ES-I3 (cell line): ENCODE measurements around the gene KLHL17.
A peak's percentile ranks its signal among the peaks of the same experiment; 100 is the strongest.

Experiments used
- H3K36me3 ChIP-seq: 2 replicates; pipeline ENCODE4 v1.6.1; 2013; ENCODE audit warnings: mild to moderate bottlenecking, low read length, control low read depth, moderate library complexity; ENCODE audit not compliant: insufficient read depth
- H3K4me1 ChIP-seq: 2 replicates; pipeline ENCODE4 v1.6.1; 2013; ENCODE audit warnings: mild to moderate bottlenecking, control low read depth, low read length; ENCODE audit not compliant: insufficient read depth
- H3K9ac ChIP-seq: 2 replicates; pipeline ENCODE4 v1.6.1; 2013; ENCODE audit warnings: low read depth, mild to moderate bottlenecking, low read length, moderate library complexity
- H3K9me3 ChIP-seq: 2 replicates; pipeline ENCODE4 v1.6.1; 2013; ENCODE audit warnings: mild to moderate bottlenecking, low read length, moderate library complexity; ENCODE audit not compliant: control insufficient read depth, insufficient read depth

KLHL17 gene

GRCh38 chr1:959731-960362 is 537 bp upstream of the KLHL17 start:
- H3K9ac ChIP-seq, result peak overlapping the region; percentile 62; the same call in 1 of the 2 replicates
- H3K4me1 ChIP-seq, result no peaks in the 10 kb centered on the region
- H3K36me3 ChIP-seq, result peaks cover 4% of the 10 kb centered on the region; the same call in 1 of the 2 replicates
- no peaks in the 10 kb centered on the region for H3K9me3 ChIP-seq

DNA sequence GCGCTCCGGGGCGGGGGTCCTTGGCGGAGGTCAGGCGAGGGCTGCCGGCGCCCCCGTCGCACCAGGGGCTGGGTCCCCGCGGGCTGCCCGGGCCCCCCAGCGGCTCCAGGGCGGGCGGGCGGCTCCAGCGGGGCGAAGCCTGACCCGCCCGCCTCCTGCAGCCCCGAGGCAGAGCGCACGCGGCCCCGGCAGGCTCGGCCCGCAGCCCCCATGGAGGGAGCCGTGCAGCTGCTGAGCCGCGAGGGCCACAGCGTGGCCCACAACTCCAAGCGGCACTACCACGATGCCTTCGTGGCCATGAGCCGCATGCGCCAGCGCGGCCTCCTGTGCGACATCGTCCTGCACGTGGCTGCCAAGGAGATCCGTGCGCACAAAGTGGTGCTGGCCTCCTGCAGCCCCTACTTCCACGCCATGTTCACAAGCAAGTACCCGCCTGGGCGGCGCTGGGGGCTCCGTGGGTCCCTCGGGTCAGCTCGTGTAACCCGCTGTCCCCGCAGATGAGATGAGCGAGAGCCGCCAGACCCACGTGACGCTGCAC is 817 bp downstream of the KLHL17 start:
- no peaks in the 10 kb centered on the region; the same call in 1 of the 2 replicates for H3K4me1 ChIP-seq
- peak overlapping the region; percentile 62; the same call in 1 of the 2 replicates for H3K9ac ChIP-seq

GRCh38 chr1:962381-963300 is 2.3 kb downstream of the KLHL17 start:
- H3K9ac ChIP-seq, result no peak overlapping the region
- no peaks in the 10 kb centered on the region; the same call in 1 of the 2 replicates for H3K4me1 ChIP-seq
- no peaks in the 10 kb centered on the region for H3K36me3 ChIP-seq
- H3K9me3 ChIP-seq, result no peaks in the 10 kb centered on the region

More for the DNA sequence above, 817 bp downstream of the KLHL17 start:
- H3K9me3 ChIP-seq, result no peaks in the 10 kb centered on the region
- H3K36me3 ChIP-seq, result no peaks in the 10 kb centered on the region; the same call in 1 of the 2 replicates

DNA sequence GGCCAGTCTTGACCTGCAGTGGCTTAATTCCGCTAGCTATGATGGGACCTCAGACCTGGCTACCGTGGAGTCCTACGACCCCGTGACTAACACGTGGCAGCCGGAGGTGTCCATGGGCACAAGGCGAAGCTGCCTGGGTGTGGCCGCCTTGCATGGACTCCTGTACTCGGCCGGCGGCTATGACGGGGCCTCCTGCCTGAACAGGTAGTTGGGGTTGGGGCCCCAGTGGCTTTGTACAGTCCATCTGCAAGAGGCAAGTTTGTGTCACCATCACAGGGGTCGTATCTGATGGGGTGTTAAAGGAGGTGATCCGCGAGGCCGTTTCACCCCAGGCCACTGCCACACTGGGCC is 2.9 kb downstream of the KLHL17 start:
- no peaks in the 10 kb centered on the region for H3K9me3 ChIP-seq
- H3K36me3 ChIP-seq, result no peaks in the 10 kb centered on the region
- no peak overlapping the region for H3K9ac ChIP-seq
- H3K4me1 ChIP-seq, result no peaks in the 10 kb centered on the region; the same call in 1 of the 2 replicates

- H3K4me1 ChIP-seq, result no peaks in the 10 kb centered on the region; the same call in 1 of the 2 replicates
- no peaks in the 10 kb centered on the region for H3K36me3 ChIP-seq
- no peak overlapping the region for H3K9ac ChIP-seq
- no peaks in the 10 kb centered on the region for H3K9me3 ChIP-seq
Measured at GRCh38 chr1:963746-964525, 3.6 kb downstream of the KLHL17 start.

GRCh38 chr1:964691-965525 is 4.5 kb downstream of the KLHL17 start:
- Histone ChIP-seq H3K4me1 (no peaks in the 10 kb centered on the region; the same call in 1 of the 2 replicates), H3K9ac (no peak overlapping the region), H3K9me3 (no peaks in the 10 kb centered on the region)

GRCh38 chr1:965526-966134 is 5.2 kb downstream of the KLHL17 start:
- Histone ChIP-seq H3K36me3 (no peaks in the 10 kb centered on the region), H3K9me3 (no peaks in the 10 kb centered on the region), H3K9ac (peak overlapping the region; percentile 75; the same call in 1 of the 2 replicates), H3K4me1 (no peaks in the 10 kb centered on the region; the same call in 1 of the 2 replicates)

More at GRCh38 chr1:964691-965525, 4.5 kb downstream of the KLHL17 start:
- no peaks in the 10 kb centered on the region for H3K36me3 ChIP-seq

DNA sequence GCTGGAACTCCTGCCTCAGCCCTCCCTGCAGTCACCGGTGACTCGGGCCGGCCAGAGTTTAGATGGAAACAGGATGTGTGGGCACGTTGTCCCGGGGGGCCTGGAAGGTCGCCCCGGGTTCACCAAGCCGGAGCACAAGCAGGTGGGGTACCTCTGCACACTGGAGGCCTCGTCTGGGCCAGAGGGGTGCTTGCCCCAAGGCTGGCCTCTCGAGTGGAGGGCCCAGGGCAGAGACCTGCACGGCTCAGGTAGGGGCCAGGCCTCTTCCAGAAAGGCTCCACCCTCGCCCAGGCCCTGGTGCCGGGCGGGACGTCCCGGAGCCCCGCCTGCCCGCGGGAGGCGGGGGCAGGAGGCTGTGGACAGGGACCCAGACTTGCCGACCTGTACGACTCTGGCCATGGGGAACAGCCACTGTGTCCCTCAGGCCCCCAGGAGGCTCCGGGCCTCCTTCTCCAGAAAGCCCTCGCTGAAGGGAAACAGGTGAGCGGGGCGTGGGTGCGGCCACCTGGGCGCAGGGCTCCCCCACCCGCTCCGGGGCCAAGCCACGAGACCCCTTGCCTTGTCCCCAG is 5.8 kb downstream of the KLHL17 start, which contains the start of gene PLEKHN1:
TSS of gene PLEKHN1 (plus strand) at position 348 of the 569 bp plus-strand sequence. CDS start at position 398, 50 bp downstream.
- peak within 1 kb of the TSS; percentile 75 for H3K9ac ChIP-seq

GRCh38 chr1:966704-967300 is 6.4 kb downstream of the KLHL17 start:
- no peaks in the 10 kb centered on the region; the same call in 1 of the 2 replicates for H3K4me1 ChIP-seq
- H3K9me3 ChIP-seq, result no peaks in the 10 kb centered on the region
- no peaks in the 10 kb centered on the region for H3K36me3 ChIP-seq
- H3K9ac ChIP-seq, result peak overlapping the region; percentile 75

More for the DNA sequence above, 5.8 kb downstream of the KLHL17 start, which contains the start of gene PLEKHN1:
- Histone ChIP-seq H3K9me3 (no peaks in the 10 kb centered on the region), H3K36me3 (no peaks in the 10 kb centered on the region), H3K4me1 (no peaks in the 10 kb centered on the region; the same call in 1 of the 2 replicates)

DNA sequence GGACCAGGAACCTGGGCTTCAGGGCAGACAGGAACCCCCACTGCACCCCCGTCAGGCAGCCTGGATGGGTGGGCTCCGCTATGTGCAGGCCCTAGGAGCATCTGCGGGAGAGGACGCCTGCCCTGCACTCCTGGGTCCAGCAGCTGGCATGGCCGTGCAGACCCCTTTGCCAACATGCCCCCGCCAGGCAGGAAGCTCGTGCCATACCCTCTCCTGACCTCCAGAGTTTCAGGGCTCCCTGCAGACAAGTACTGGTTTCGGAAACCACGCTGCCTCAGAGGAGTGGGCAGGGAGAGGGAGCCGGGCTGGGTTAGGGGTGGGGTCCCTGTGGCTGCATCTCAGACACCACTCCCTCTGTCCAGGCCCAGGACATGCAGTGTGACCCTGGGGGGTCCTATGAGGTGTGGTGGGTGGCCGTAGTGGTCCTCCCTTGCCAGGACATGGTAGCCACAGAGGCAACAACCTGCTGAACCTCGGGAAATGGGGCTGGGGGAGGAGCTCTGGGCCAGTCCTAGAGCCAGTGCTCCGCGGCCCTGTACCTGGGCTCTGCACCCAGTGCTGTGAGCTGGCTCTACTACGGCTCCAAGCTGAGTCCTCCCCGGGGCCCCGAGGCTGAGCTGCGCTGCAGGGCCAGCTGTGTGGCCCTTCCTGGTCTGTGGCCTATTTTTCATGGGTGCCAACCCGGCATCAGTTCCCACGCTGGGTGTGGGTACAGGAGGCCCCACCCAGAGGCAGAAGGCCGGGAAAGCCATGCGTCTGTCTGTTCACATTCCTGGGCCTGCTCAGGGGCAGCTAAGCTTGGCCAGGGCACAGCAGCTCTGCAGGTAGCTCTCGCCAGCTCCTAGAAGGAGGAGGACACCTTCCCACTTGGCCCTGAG is 7.3 kb downstream of the KLHL17 start:
- no peaks in the 10 kb centered on the region for H3K36me3 ChIP-seq
- H3K4me1 ChIP-seq, result no peaks in the 10 kb centered on the region; the same call in 1 of the 2 replicates
- no peaks in the 10 kb centered on the region for H3K9me3 ChIP-seq
- H3K9ac ChIP-seq, result no peak overlapping the region

GRCh38 chr1:969260-969855 is 9.0 kb downstream of the KLHL17 start:
- Histone ChIP-seq H3K4me1 (no peaks in the 10 kb centered on the region; the same call in 1 of the 2 replicates), H3K9me3 (no peaks in the 10 kb centered on the region), H3K36me3 (no peaks in the 10 kb centered on the region), H3K9ac (no peak overlapping the region)
